Uterus (tissue), 2 donors: Measurements from ENCODE around the gene UCP3.

Experiments
- POLR2A ChIP-seq, 2 donors: fragments of 450-650 bp; IDR thresholded peaks; one replicate each; pipeline ENCODE4 v1.6.1; 2016; ENCODE audit warnings: antibody characterized with exemption in 2 of 2, mild to moderate bottlenecking in 1 of 2, moderate library complexity in 1 of 2
- TF ChIP-seq, protein P1 (sequence below), 4 experiments: fragments of 200-600 bp in 2 of 4; fragments of 450-650 bp in 2 of 4; sonication (generic) in 2 of 4; IDR thresholded peaks; one replicate each; pipeline ENCODE4 v1.5.1; 2016 to 2019; ENCODE audit warnings: antibody characterized with exemption in 4 of 4, mild to moderate bottlenecking in 2 of 4, moderate library complexity in 1 of 4

DNA sequence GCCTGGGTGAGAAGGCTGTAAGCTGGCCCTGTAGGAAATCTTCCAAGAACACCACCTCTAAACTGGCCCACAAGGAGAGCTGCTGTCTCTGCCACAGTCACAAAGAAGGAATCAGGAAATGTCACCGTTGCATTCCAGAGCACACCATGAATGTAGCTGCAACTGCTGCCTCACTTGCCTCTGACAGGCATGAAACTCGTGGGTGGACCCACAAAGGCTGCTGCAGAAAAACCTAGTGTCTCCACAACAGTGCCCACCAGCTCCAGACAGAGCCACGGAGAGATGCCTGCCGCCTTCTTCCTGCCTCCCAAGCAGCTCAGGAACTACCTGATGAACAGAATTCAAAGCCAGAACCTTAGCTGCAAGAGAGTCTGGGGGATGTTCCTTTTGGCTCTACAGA, 47.6 kb downstream of the UCP3 start:
- TF ChIP-seq, protein P1, sequence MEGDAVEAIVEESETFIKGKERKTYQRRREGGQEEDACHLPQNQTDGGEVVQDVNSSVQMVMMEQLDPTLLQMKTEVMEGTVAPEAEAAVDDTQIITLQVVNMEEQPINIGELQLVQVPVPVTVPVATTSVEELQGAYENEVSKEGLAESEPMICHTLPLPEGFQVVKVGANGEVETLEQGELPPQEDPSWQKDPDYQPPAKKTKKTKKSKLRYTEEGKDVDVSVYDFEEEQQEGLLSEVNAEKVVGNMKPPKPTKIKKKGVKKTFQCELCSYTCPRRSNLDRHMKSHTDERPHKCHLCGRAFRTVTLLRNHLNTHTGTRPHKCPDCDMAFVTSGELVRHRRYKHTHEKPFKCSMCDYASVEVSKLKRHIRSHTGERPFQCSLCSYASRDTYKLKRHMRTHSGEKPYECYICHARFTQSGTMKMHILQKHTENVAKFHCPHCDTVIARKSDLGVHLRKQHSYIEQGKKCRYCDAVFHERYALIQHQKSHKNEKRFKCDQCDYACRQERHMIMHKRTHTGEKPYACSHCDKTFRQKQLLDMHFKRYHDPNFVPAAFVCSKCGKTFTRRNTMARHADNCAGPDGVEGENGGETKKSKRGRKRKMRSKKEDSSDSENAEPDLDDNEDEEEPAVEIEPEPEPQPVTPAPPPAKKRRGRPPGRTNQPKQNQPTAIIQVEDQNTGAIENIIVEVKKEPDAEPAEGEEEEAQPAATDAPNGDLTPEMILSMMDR (IDR thresholded peaks at IDR 0.05), result no peak
- TF ChIP-seq POLR2A (IDR thresholded peaks at IDR 0.05), result no peak
